M059J (cell line): ENCODE measurements around the gene VCL. TPM values are rescaled to one million over a fixed set of nuclear protein-coding genes. Genes with fewer than 3 reads are reported as not detected.
"Not testable (repeated sequence)": the region's sequence is repeated elsewhere in the genome, so short reads cannot be mapped to it uniquely, and the experiment has no call there.

ENCODE experiments used
- DNase-seq: peaks from one replicate; pipeline ENCODE4 v3.0.0-alpha.2; 2012; ENCODE audit warnings: low read depth
- total RNA-seq: library from RNA; depleted of rRNA; stranded (reverse); fragments of >200 nt; shearing (Covaris generic); gene quantifications from 2 replicates; pipeline ENCODE4 v1.2.3, GENCODE V29; 2014

The VCL gene
- total RNA-seq, 1 experiment from 2014 or later, result 159 TPM

GRCh38 chr10:74039561-74040145 lies 41.7 kb downstream of the VCL start:
- no peak for DNase-seq

- no peak for DNase-seq
Observed at GRCh38 chr10:74040200-74041126, 42.5 kb downstream of the VCL start.

GRCh38 chr10:74044419-74044818 lies 46.5 kb downstream of the VCL start:
- no peak for DNase-seq

GRCh38 chr10:74047304-74047703 lies 49.4 kb downstream of the VCL start:
- DNase-seq, result peak; percentile 52

- DNase-seq, result peak; percentile 71
Observed at GRCh38 chr10:74047871-74048270, 50.0 kb downstream of the VCL start.

- DNase-seq, result no peak
Observed at GRCh38 chr10:74048433-74048832, 50.5 kb downstream of the VCL start.

- DNase-seq, result no peak
Observed at GRCh38 chr10:74049955-74050354, 52.0 kb downstream of the VCL start.

GRCh38 chr10:74050653-74051052 lies 52.7 kb downstream of the VCL start:
- no peak for DNase-seq

- DNase-seq, result peak; percentile 52
Observed at GRCh38 chr10:74051736-74052342, 53.9 kb downstream of the VCL start.

GRCh38 chr10:74052994-74053393 lies 55.1 kb downstream of the VCL start:
- DNase-seq, result no peak

GRCh38 chr10:74055383-74056049 lies 57.6 kb downstream of the VCL start:
- no peak for DNase-seq

- peak; percentile 77 for DNase-seq
Observed at GRCh38 chr10:74056050-74056818, 58.3 kb downstream of the VCL start.

- no peak for DNase-seq
Observed at GRCh38 chr10:74058071-74058470, 60.2 kb downstream of the VCL start.

GRCh38 chr10:74058658-74059057 lies 60.7 kb downstream of the VCL start:
- no peak for DNase-seq

GRCh38 chr10:74061104-74061503 lies 63.2 kb downstream of the VCL start:
- DNase-seq, result no peak

- not testable (repeated sequence) for DNase-seq
Observed at GRCh38 chr10:74061978-74062377, 64.1 kb downstream of the VCL start.

- DNase-seq, result peak; percentile 59
Observed at GRCh38 chr10:74063256-74063655, 65.3 kb downstream of the VCL start.

GRCh38 chr10:74067373-74068352 lies 69.7 kb downstream of the VCL start:
- no peak for DNase-seq

GRCh38 chr10:74071157-74071556 lies 73.2 kb downstream of the VCL start:
- DNase-seq, result peak; percentile 82

GRCh38 chr10:74072503-74072902 lies 74.6 kb downstream of the VCL start:
- DNase-seq, result peak; percentile 76
